ENCODE measurements around the gene TRAF7.

TRAF7 gene

DNA sequence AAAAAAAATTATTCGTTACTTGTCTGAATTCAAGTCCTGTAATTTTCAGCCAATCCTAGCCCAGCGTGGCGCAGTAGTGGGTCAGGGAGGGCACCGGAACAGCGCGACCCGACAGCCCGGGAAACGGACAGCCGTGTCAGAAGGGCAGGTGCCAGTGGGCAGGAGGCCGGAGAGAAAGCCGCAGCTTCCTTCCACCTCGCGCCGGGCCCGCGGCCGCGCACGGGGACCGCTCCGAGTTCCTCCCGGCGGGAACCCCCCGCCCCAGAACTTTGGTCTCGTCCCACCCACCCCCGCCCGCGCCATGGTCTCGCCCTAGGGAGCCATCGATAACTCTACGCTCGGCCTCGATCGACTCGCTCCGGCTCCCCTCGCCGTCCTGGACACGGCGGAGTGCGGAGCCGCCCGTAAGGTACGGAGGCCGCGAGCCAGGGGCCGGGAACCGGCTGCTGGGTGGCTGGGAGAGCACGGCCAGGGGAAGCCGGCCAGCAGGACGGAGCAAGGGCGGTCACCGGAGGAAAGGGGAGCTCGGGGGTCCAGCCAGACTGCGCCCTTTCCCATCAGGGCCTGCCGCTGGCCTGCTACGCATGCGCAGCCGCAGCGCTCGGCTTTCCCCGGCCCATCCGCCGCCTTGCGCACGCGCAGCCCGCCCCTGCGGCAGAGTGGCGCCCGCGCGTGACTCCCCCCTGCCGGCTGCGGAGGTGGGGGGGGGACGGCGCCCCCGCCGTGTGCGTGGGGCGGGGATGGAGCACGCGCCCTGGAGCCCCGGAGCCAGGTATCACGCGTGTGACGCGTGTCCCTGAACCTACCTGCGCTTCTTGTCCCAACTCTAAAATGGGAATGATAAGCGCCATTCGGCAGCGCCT, 49.8 kb downstream of the TRAF7 start, which contains the start of gene MLST8:
Gene MLST8 (plus strand): TSS at position 351 of the 863 bp plus-strand sequence. CDS start 632 bp downstream, outside the sequence.
- DNase-seq (ENCODE audit: low read depth): peak; percentile 94
- H3K4me3 ChIP-seq (ENCODE audit: low read depth, low read length): peak within 1 kb of the TSS; percentile 57
- TF ChIP-seq, protein P1, sequence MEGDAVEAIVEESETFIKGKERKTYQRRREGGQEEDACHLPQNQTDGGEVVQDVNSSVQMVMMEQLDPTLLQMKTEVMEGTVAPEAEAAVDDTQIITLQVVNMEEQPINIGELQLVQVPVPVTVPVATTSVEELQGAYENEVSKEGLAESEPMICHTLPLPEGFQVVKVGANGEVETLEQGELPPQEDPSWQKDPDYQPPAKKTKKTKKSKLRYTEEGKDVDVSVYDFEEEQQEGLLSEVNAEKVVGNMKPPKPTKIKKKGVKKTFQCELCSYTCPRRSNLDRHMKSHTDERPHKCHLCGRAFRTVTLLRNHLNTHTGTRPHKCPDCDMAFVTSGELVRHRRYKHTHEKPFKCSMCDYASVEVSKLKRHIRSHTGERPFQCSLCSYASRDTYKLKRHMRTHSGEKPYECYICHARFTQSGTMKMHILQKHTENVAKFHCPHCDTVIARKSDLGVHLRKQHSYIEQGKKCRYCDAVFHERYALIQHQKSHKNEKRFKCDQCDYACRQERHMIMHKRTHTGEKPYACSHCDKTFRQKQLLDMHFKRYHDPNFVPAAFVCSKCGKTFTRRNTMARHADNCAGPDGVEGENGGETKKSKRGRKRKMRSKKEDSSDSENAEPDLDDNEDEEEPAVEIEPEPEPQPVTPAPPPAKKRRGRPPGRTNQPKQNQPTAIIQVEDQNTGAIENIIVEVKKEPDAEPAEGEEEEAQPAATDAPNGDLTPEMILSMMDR (IDR thresholded peaks at IDR 0.05; ENCODE audit: insufficient read depth, low read depth, low read length, missing control alignments): peak; percentile 31

DNA sequence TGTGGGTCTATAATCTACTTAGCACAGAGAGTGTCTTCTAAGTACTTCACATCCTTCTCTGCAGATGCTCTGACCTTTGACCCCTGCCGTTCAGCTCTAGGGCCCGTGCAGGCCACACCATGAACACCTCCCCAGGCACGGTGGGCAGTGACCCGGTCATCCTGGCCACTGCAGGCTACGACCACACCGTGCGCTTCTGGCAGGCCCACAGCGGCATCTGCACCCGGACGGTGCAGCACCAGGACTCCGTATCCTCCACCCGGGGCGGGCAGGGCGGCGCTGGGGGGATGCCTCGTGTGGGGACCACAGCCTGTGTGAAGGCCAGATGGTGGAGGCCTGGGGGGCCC, 50.4 kb downstream of the TRAF7 start:
- TF ChIP-seq, protein P1 (IDR thresholded peaks at IDR 0.05; ENCODE audit: insufficient read depth, low read depth, low read length, missing control alignments): no peak
- peak overlapping the region; percentile 57 for H3K4me3 ChIP-seq (ENCODE audit: low read depth, low read length)
- no peak for DNase-seq (ENCODE audit: low read depth)

DNA sequence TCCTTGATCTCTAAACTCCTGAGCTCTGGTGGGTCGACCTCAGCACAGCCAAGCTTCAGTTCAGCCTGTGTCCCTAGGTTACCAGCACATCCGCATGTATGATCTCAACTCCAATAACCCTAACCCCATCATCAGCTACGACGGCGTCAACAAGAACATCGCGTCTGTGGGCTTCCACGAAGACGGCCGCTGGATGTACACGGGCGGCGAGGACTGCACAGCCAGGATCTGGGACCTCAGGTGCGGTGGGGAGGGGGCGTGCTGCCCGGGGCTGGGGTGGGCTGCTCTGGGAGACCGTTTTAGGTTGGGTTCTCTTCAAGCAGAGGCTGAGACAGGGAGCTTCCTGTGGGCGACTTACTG, 50.8 kb downstream of the TRAF7 start:
- TF ChIP-seq, protein P1 (IDR thresholded peaks at IDR 0.05; ENCODE audit: insufficient read depth, low read depth, low read length, missing control alignments): no peak
- H3K4me3 ChIP-seq (ENCODE audit: low read depth, low read length): peak overlapping the region; percentile 57
- DNase-seq (ENCODE audit: low read depth): no peak

DNA sequence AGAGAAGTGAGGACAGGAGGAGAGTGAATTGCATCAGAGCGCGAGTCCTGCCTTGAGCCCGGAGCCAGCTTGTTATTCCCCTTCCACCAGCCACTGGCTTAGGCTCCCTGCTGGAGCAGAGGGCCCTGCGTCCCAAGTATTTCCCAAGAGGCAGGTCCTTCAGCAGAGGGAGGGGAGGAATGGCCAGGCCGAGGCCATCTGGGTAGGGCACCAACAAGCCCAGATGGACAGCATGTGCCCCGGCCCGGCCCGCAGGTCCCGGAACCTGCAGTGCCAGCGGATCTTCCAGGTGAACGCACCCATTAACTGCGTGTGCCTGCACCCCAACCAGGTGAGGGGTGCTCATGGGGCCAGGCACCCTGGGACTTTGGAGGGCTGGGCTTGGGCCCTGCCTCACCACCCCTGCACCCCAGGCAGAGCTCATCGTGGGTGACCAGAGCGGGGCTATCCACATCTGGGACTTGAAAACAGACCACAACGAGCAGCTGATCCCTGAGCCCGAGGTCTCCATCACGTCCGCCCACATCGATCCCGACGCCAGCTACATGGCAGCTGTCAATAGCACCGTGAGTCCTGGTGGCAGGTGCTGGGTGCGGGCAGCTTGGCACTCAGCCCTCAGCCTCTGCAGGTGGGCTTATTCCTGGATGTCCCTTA, 51.3 kb downstream of the TRAF7 start:
- no peak overlapping the region for H3K4me3 ChIP-seq (ENCODE audit: low read depth, low read length)
- DNase-seq (ENCODE audit: low read depth): no peak
- TF ChIP-seq, protein P1 (IDR thresholded peaks at IDR 0.05; ENCODE audit: insufficient read depth, low read depth, low read length, missing control alignments): no peak

DNA sequence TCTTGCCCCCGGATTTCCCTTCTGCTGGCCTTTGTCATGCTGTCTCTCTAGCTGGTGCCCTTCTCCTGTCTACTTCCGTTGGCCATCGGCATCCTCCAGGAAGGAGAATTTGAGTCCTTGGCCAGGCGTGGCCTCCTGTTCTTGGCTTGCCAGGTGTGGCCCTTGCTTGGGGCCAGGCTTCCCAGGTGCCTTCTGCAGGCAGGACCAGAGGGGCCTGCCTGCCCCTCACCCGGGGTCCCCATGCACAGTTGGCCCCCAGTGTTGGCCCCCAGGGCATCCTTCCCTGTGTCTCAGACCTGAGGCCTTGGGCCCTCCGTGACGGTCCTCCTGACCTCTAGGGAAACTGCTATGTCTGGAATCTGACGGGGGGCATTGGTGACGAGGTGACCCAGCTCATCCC, 52.3 kb downstream of the TRAF7 start:
- no peak for DNase-seq (ENCODE audit: low read depth)
- TF ChIP-seq, protein P1 (IDR thresholded peaks at IDR 0.05; ENCODE audit: insufficient read depth, low read depth, low read length, missing control alignments): no peak
- no peak overlapping the region for H3K4me3 ChIP-seq (ENCODE audit: low read depth, low read length)

DNA sequence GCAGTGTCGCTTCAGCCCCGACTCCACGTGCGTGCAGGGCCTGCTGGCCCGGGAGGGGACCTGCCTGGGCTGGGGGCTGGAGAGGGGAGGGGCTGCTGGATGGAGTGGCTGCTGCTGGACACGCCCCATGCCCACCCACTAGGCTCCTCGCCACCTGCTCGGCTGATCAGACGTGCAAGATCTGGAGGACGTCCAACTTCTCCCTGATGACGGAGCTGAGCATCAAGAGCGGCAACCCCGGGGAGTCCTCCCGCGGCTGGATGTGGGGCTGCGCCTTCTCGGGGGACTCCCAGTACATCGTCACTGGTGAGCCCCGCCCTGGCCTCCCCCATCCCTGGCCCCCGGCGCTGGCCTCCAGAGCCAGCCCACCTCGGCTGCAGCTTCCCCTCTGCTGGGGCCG, 52.7 kb downstream of the TRAF7 start:
- no peak for DNase-seq (ENCODE audit: low read depth)
- TF ChIP-seq, protein P1 (IDR thresholded peaks at IDR 0.05; ENCODE audit: insufficient read depth, low read depth, low read length, missing control alignments): no peak

More for the DNA sequence above, 52.7 kb downstream of the TRAF7 start:
- H3K4me3 ChIP-seq (ENCODE audit: low read depth, low read length): no peak overlapping the region

Measured in GM12865 (cell line).